HepG2 (cell line): Measurements from ENCODE around the gene FBXO11. TPM values are rescaled to one million over a fixed set of nuclear protein-coding genes. Genes with fewer than 3 reads are reported as not detected.
A peak's percentile ranks its signal among the peaks of the same experiment; 100 is the strongest.

Source experiments
- EEA1 ChIP-seq: sonication (generic); formaldehyde crosslinking; IDR thresholded peaks from 2 replicates; pipeline ENCODE4 v1.5.1; 2020; ENCODE audit warnings: mild to moderate bottlenecking, missing genetic modification reagents, borderline replicate concordance
- ELF4 ChIP-seq: sonication (generic); formaldehyde crosslinking; IDR thresholded peaks from 2 replicates; pipeline ENCODE4 v1.5.0; 2020; ENCODE audit warnings: missing genetic modification reagents, mild to moderate bottlenecking, moderate library complexity, borderline replicate concordance
- GTF3A ChIP-seq: sonication (generic); formaldehyde crosslinking; conservative IDR thresholded peaks from 2 replicates; pipeline ENCODE4 v1.4.0; 2020; ENCODE audit warnings: mild to moderate bottlenecking, missing genetic modification reagents
- HNRNPL ChIP-seq: fragments of 200-400 bp; formaldehyde crosslinking; IDR thresholded peaks from 2 replicates; pipeline ENCODE4 v1.6.1; 2017; ENCODE audit warnings: mild to moderate bottlenecking, low read depth, low read length
- NFE2L1 ChIP-seq: sonication (generic); formaldehyde crosslinking; IDR thresholded peaks from 2 replicates; pipeline ENCODE4 v1.4.0; 2020; ENCODE audit warnings: missing genetic modification reagents, mild to moderate bottlenecking, borderline replicate concordance
- NR2F2 ChIP-seq: IDR thresholded peaks from 2 replicates; pipeline ENCODE4 v1.6.1; 2012; ENCODE audit warnings: low read depth, inconsistent platforms, borderline replicate concordance
- PAF1 ChIP-seq: IDR thresholded peaks from 2 replicates; pipeline ENCODE4 v1.6.1; 2016; ENCODE audit warnings: missing genetic modification reagents, missing compliant biosample characterization
- PHF20 ChIP-seq: sonication (generic); formaldehyde crosslinking; IDR thresholded peaks from 2 replicates; pipeline ENCODE4 v1.5.0; 2020; ENCODE audit warnings: mild to moderate bottlenecking, missing genetic modification reagents
- PHF8 ChIP-seq: sonication (generic); formaldehyde crosslinking; IDR thresholded peaks from 2 replicates; pipeline ENCODE4 v1.5.0; 2020; ENCODE audit warnings: missing genetic modification reagents
- POLR2AphosphoS5 ChIP-seq: IDR thresholded peaks from 2 replicates; pipeline ENCODE4 v1.6.1; 2012; ENCODE audit warnings: low read depth, low read length
- SOX13 ChIP-seq, 3 experiments: fragments of 450-650 bp in 1 of 3; sonication (generic) in 1 of 3; formaldehyde crosslinking in 1 of 3; IDR thresholded peaks in 2 of 3; conservative IDR thresholded peaks in 1 of 3; 2 replicates each; pipeline versions ENCODE4 v1.5.0 to v1.6.1; 2016 to 2020; ENCODE audit warnings: antibody characterized with exemption in 1 of 3, mild to moderate bottlenecking in 1 of 3, missing compliant biosample characterization in 1 of 3, missing genetic modification reagents in 1 of 3, moderate library complexity in 1 of 3
- ZNF121 ChIP-seq: sonication (generic); formaldehyde crosslinking; IDR thresholded peaks from 2 replicates; pipeline ENCODE4 v1.5.0; 2020; ENCODE audit warnings: mild to moderate bottlenecking, missing genetic modification reagents
- ZNF772 ChIP-seq: sonication (generic); formaldehyde crosslinking; IDR thresholded peaks from 2 replicates; pipeline ENCODE4 v1.5.0; 2020; ENCODE audit warnings: mild to moderate bottlenecking, missing genetic modification reagents
- polyA plus RNA-seq, 8 experiments: library from polyadenylated mRNA; depleted of rRNA in 3 of 8; stranded (reverse) in 7 of 8; unstranded in 1 of 8; fragments of >200 nt; fragmentation: Illumina TruSeq in 4 of 8; extraction: Trizol in 4 of 8; gene quantifications; 2 replicates each; pipeline versions ENCODE4 v1.2.1 to v1.2.3, GENCODE V29; 2011 to 2016; ENCODE audit warnings: low read depth in 4 of 8, missing spikeins in 1 of 8, mixed read lengths in 1 of 8; ENCODE audit not compliant: insufficient read depth in 1 of 8
- total RNA-seq, 5 experiments: library from RNA; depleted of rRNA; stranded (reverse); fragments of >200 nt; fragmentation: Illumina TruSeq; extraction: Trizol; gene quantifications; 2 replicates each; pipeline ENCODE4 v1.2.3, GENCODE V29; 2016; ENCODE audit warnings: low read depth in 1 of 5
- TF ChIP-seq, protein P1 (sequence below): sonication (generic); formaldehyde crosslinking; IDR thresholded peaks from 2 replicates; pipeline ENCODE4 v1.5.0; 2020; ENCODE audit warnings: mild to moderate bottlenecking, missing genetic modification reagents
- TF ChIP-seq, protein P2 (sequence below): sonication (generic); formaldehyde crosslinking; IDR thresholded peaks from 2 replicates; pipeline ENCODE4 v1.5.0; 2020; ENCODE audit warnings: mild to moderate bottlenecking, missing genetic modification reagents, moderate library complexity
- TF ChIP-seq, protein P3 (sequence below): sonication (generic); formaldehyde crosslinking; IDR thresholded peaks from 2 replicates; pipeline ENCODE4 v1.4.0; 2020; ENCODE audit warnings: low read depth, mild to moderate bottlenecking, missing genetic modification reagents
- TF ChIP-seq, protein P4 (sequence below): sonication (generic); formaldehyde crosslinking; IDR thresholded peaks from 2 replicates; pipeline ENCODE4 v1.4.0; 2020; ENCODE audit warnings: missing genetic modification reagents, borderline replicate concordance
- TF ChIP-seq, protein P5 (sequence below): IDR thresholded peaks from 2 replicates; pipeline ENCODE4 v1.6.1; 2012; ENCODE audit warnings: low read length, improper control_type of control experiment

FBXO11 gene
- total and polyA plus RNA-seq, 2 of the 13 experiments (the other 11 are each of a cell fraction or from before 2014, with no cell fraction given) = 27.9 to 47.6 TPM

DNA sequence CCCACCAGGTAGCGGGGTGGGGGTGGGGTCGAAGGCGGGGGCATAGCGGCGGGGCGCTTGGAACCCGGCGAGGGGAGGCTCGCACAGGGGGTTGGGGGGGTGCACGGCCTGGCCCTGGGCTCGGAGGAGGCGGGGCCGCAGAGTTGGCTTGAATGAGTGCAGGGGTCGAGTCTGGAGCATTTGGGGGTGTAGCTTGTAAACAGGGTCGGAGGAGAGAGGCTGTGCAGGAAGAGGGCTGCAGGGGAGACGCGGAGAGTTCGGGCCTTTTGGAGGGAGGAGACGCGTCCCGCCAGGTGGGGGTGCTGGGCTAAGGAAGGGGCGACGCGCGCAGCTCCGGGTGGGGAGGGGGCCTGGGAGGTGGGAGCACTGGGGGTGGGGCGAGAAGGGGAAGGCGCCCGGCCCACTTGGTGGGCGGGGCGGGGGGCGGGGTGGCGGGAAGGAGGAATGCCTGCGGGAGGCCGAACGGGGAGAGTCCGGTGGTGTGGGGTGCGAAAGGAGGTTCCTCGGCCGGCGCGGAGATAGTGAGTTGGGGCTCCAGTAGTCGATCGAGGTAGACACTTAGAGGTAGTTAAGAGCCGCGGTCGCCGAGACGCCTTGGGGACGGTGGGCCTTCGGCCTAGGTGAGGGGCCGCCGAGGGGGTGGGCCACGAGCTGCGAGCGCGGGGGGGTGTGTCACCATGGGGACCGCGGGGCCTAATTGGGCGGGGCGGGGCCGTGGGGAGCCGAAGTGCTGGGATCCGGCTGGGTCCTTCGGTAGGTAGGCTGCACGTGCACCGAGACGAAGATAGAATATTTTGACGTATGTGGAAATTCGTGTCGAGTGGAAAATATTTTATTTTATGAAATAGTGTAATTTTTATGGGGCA lies 122.6 kb downstream of the FBXO11 start (continued):
- TF ChIP-seq, protein P1, sequence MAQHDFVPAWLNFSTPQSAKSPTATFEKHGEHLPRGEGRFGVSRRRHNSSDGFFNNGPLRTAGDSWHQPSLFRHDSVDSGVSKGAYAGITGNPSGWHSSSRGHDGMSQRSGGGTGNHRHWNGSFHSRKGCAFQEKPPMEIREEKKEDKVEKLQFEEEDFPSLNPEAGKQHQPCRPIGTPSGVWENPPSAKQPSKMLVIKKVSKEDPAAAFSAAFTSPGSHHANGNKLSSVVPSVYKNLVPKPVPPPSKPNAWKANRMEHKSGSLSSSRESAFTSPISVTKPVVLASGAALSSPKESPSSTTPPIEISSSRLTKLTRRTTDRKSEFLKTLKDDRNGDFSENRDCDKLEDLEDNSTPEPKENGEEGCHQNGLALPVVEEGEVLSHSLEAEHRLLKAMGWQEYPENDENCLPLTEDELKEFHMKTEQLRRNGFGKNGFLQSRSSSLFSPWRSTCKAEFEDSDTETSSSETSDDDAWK (CRISPR knock-in tag) = no peak
- TF ChIP-seq PHF8 (CRISPR knock-in tag) (no peak), ZNF121 (CRISPR knock-in tag) (no peak), NR2F2 (no peak), POLR2AphosphoS5 (no peak), EEA1 (CRISPR knock-in tag) (no peak), HNRNPL (no peak), GTF3A (no peak), ELF4 (0 out of 2 replicates have a peak, but pooled peaks have one; percentile 17), ZNF772 (CRISPR knock-in tag) (no peak), PAF1 (CRISPR knock-in tag) (no peak), SOX13 (IDR thresholded peaks at IDR 0.05) (no peak), SOX13 (CRISPR knock-in tag; conservative IDR thresholded peaks at IDR 0.05 in 1 of 2, IDR thresholded peaks at IDR 0.05 in 1 of 2) (no peak), PHF20 (CRISPR knock-in tag) (no peak), NFE2L1 (CRISPR knock-in tag) (no peak)
- TF ChIP-seq, protein P2, sequence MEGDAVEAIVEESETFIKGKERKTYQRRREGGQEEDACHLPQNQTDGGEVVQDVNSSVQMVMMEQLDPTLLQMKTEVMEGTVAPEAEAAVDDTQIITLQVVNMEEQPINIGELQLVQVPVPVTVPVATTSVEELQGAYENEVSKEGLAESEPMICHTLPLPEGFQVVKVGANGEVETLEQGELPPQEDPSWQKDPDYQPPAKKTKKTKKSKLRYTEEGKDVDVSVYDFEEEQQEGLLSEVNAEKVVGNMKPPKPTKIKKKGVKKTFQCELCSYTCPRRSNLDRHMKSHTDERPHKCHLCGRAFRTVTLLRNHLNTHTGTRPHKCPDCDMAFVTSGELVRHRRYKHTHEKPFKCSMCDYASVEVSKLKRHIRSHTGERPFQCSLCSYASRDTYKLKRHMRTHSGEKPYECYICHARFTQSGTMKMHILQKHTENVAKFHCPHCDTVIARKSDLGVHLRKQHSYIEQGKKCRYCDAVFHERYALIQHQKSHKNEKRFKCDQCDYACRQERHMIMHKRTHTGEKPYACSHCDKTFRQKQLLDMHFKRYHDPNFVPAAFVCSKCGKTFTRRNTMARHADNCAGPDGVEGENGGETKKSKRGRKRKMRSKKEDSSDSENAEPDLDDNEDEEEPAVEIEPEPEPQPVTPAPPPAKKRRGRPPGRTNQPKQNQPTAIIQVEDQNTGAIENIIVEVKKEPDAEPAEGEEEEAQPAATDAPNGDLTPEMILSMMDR (CRISPR knock-in tag) = peak; percentile 39; the same call in 1 of the 2 replicates
- TF ChIP-seq, protein P3, sequence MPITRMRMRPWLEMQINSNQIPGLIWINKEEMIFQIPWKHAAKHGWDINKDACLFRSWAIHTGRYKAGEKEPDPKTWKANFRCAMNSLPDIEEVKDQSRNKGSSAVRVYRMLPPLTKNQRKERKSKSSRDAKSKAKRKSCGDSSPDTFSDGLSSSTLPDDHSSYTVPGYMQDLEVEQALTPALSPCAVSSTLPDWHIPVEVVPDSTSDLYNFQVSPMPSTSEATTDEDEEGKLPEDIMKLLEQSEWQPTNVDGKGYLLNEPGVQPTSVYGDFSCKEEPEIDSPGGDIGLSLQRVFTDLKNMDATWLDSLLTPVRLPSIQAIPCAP = no peak
- TF ChIP-seq, protein P4, sequence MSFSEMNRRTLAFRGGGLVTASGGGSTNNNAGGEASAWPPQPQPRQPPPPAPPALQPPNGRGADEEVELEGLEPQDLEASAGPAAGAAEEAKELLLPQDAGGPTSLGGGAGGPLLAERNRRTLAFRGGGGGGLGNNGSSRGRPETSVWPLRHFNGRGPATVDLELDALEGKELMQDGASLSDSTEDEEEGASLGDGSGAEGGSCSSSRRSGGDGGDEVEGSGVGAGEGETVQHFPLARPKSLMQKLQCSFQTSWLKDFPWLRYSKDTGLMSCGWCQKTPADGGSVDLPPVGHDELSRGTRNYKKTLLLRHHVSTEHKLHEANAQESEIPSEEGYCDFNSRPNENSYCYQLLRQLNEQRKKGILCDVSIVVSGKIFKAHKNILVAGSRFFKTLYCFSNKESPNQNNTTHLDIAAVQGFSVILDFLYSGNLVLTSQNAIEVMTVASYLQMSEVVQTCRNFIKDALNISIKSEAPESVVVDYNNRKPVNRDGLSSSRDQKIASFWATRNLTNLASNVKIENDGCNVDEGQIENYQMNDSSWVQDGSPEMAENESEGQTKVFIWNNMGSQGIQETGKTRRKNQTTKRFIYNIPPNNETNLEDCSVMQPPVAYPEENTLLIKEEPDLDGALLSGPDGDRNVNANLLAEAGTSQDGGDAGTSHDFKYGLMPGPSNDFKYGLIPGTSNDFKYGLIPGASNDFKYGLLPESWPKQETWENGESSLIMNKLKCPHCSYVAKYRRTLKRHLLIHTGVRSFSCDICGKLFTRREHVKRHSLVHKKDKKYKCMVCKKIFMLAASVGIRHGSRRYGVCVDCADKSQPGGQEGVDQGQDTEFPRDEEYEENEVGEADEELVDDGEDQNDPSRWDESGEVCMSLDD (CRISPR knock-in tag) = 0 out of 2 replicates have a peak, but pooled peaks have one; percentile 52
- TF ChIP-seq, protein P5, sequence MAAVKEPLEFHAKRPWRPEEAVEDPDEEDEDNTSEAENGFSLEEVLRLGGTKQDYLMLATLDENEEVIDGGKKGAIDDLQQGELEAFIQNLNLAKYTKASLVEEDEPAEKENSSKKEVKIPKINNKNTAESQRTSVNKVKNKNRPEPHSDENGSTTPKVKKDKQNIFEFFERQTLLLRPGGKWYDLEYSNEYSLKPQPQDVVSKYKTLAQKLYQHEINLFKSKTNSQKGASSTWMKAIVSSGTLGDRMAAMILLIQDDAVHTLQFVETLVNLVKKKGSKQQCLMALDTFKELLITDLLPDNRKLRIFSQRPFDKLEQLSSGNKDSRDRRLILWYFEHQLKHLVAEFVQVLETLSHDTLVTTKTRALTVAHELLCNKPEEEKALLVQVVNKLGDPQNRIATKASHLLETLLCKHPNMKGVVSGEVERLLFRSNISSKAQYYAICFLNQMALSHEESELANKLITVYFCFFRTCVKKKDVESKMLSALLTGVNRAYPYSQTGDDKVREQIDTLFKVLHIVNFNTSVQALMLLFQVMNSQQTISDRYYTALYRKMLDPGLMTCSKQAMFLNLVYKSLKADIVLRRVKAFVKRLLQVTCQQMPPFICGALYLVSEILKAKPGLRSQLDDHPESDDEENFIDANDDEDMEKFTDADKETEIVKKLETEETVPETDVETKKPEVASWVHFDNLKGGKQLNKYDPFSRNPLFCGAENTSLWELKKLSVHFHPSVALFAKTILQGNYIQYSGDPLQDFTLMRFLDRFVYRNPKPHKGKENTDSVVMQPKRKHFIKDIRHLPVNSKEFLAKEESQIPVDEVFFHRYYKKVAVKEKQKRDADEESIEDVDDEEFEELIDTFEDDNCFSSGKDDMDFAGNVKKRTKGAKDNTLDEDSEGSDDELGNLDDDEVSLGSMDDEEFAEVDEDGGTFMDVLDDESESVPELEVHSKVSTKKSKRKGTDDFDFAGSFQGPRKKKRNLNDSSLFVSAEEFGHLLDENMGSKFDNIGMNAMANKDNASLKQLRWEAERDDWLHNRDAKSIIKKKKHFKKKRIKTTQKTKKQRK = no peak
